NCI-H1092 (cell line): ENCODE results near the gene SLC6A4.
"Not testable (repeated sequence)": the region's sequence is repeated elsewhere in the genome, so short reads cannot be mapped to it uniquely, and the experiment has no call there.

Source experiments
- DNase-seq: peaks from one replicate; lab custom pipeline; 2025; lab: John Stamatoyannopoulos, UW

The SLC6A4 gene

DNA sequence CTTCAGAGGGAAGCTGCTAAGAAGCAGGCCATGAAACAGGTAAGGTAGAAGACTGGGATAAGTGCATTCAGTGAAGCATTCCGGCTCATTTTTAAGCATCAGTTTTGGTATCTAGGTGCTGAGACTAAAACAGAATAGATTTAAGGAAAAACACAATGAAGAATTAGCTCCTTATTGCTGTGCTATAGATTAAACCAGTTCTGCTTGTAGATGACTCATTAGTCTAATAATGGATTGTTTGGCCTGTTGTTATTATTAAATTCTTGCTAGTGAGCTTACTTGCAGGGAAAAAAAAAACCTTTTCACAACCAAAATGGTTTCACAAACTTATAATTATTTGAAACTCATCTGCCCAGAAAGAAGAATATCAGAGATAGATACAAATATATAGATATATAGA, 62.9 kb downstream of the SLC6A4 start:
- DNase-seq, result no peak

DNA sequence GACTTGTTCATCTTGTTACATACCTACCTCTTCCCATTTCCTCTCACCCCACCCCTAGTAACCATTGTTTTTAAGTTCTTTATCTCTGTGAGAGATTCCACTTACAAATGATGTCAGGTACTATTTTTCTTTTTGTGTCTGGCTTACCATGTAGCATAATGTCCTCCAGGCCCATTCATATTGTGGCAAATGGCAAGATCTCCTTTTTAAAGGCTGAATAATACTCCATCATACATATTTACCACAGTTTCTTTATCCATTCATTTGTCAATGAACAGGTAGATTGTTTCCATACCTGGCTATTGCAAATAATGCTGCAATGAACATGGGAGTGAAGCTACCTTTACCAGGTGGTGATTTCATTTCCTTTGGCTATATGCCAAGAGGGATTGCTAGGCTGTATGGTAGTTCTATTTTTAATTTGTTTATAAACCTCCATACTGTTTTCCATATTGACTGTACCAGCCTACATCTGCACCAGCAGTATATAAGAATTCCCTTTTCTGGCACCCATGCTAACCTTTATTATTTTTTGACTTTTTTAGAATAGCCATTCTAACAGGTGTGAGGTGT, 65.0 kb downstream of the SLC6A4 start:
- DNase-seq, result no peak

GRCh38 chr17:30165960-30166359, 69.5 kb downstream of the SLC6A4 start:
- DNase-seq, result no peak

DNA sequence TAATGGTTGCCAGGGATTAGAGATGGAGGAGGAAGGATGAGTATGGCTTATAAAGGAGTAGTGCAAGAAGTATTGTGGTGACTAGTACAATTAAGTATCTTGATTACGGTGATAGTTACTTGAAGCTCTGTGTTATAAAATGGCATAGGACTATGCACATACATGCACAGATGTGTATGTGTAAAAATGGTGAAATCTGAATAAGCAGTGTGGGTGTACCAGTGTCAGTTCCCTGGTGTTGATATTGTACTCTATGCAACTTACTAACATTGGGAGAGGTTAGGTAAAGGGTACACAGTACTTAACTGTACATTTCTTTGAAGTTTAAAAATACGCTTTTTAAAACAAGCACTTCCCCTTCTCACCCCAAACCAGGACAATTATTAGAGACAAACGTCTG, 70.3 kb downstream of the SLC6A4 start:
- DNase-seq, result no peak

DNA sequence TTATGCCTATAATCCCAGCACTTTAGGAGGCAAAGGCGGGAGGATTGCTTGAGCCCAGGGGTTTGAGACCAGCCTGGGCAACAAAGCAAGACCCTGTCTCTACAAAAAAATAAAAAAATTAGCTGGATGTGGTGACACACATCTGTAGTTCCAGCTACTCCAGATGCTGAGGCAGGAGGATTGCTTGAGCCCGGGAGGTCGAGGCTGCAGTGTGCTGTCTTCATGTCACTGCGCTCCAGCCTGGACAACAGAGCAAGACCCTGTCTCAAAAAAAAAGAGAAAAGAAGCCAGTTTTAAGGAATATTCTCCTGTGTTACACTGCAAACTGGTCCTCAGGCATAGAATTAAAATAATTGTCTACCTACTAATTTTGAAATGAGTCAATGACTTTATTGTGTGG, 71.0 kb downstream of the SLC6A4 start:
- no peak for DNase-seq

DNA sequence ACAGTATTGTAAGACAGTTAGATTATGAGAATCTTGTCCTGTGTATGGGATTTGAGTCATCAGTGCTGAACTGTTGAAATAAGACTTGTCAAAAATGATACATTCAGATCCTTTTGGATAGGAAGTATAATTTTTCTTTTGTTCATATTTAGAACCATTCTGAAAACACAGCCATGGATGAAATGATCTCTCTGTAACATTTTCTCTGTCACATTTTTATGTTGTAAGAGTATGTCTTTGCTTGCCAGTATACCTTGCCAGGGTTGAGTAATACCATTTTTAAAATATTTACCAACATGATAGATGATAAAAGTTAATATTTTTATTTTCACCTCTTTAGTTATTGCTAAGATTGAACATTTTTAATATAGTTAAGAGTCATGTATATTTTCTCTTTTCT, 73.9 kb downstream of the SLC6A4 start:
- DNase-seq, result no peak

GRCh38 chr17:30160419-30161172, 74.9 kb downstream of the SLC6A4 start:
- DNase-seq, result no peak

DNA sequence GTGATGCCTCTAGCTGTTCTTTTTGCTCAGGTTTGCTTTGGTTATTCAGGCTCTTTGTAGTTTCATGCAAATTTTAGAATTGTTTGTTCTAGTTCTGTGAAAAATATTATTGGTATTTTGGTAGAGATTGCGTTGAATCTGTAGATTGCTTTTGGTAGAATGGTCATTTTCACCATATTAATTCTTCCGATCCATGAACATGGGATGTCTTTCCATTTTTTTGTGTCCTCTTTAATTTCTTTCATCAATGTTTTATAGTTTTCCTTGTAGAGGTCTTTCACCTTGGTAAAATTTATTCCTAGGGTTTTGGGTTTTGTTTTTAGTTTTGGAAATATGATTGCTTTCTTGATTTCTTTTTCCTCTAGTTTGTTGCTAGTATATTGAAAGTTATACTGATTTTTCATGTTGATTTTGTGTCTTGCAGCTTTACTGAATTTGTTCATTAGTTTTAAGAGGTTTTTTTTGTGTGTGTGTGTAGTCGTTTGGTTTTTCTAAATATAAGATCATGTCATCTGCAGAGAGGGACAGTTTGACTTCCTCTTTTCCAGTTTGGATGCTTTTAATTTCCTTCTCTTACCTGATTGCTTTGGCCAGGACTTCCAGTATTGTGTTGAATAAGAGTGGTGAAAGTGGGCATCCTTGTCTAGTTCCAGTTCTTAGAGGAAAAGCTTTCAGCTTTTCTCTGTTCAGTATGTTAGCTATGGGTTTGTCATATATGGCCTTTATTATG, 76.4 kb downstream of the SLC6A4 start:
- DNase-seq, result no peak

GRCh38 chr17:30155389-30155788, 80.1 kb downstream of the SLC6A4 start:
- no peak for DNase-seq

DNA sequence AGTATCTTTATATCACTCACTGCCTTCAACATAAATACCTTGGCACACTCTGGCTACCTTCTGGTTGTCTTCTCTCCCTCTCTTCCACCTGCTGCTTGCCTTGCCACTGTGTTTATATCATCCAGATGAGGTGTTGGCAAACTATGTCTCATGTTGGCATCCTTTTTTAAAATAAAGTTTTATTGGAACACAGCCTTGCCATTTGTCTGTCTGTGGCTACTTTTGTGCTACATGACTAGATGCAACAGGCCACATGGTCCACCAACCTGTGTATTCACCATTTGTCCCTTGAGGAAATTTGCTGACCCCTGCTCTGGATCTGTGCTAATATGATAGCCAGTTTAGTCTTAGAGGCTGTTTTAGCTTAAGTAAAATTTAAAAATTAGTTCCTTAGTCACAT, 82.0 kb downstream of the SLC6A4 start:
- no peak for DNase-seq

DNA sequence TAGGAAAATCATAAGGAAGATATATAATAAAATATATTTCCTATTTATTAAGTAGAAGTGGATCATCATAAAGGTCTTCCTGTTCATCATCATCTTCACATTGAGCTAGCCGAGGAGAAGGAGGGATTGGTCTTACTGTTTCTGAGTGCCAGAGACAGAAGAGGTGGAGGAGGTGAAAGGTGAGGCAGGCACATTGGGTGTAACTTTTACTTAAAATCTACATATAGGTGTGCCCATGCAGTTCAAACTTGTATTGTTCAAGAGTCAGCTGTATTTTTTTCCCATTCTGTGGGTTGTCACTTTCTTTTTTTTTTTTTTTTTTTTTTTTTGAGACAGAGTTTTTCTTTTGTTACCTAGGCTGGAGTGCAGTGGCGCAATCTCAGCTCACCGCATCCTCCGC, 84.0 kb downstream of the SLC6A4 start:
- no peak for DNase-seq

DNA sequence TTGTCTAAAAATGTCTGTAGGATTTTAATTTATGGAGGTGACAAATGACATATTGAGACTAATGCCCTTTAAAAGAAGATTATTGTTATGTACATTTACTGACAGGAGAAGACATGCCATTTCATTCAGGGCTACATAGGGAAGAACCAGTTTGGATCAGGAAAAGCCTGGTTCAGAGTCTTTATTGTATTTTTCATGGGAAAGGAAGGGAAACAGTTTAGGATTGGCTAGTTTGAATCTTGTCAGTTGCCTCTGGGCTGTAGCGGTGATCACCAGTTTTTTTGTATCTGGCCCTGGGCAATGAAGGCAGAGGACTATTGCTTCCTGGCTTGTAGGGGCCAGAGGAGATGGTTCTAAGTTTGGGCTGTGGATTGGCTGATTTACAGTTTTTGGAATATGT, 87.1 kb downstream of the SLC6A4 start:
- DNase-seq, result no peak

- not testable (repeated sequence) for DNase-seq
These were observed 87.6 kb downstream of the SLC6A4 start for GRCh38 chr17:30147860-30148259.
